ENCODE data around the gene AMIGO3.
"Not testable (repeated sequence)": the region's sequence is repeated elsewhere in the genome, so short reads cannot be mapped to it uniquely, and the experiment has no call there.

- TF ChIP-seq CTCF, POLR2A (IDR thresholded peaks at IDR 0.05): not testable (repeated sequence)
These were observed 34.4 kb downstream of the AMIGO3 start for GRCh38 chr3:49685103-49685502.

Measured in adrenal gland (tissue), 5 donors.